Ascending aorta (tissue), 2 donors: Measurements from ENCODE around the gene IQCB1. TPM values are rescaled to one million over a fixed set of nuclear protein-coding genes. Genes with fewer than 3 reads are reported as not detected.
"Not testable (repeated sequence)": the region's sequence is repeated elsewhere in the genome, so short reads cannot be mapped to it uniquely, and the experiment has no call there.

ENCODE experiments used
- DNase-seq, 2 donors: peaks; one replicate each; pipeline ENCODE4 v3.0.0-alpha.2; 2019; ENCODE audit warnings: low spot score in 2 of 2
- H3K27ac ChIP-seq, 2 donors: fragments of 200-600 bp; sonication (generic); one replicate each; pipeline ENCODE4 v1.5.1; 2016 to 2017; ENCODE audit warnings: mild to moderate bottlenecking in 1 of 2
- H3K27me3 ChIP-seq: fragments of 200-600 bp; sonication (generic); one replicate; pipeline ENCODE4 v1.5.1; 2017
- H3K36me3 ChIP-seq, 2 donors: fragments of 200-600 bp; sonication (generic); one replicate each; pipeline ENCODE4 v1.5.1; 2016
- H3K4me1 ChIP-seq, 2 donors: fragments of 200-600 bp; sonication (generic); one replicate each; pipeline ENCODE4 v1.5.1; 2016 to 2017; ENCODE audit warnings: mild to moderate bottlenecking in 1 of 2
- H3K4me3 ChIP-seq, 2 donors: fragments of 200-600 bp; sonication (generic); one replicate each; pipeline ENCODE4 v1.5.1; 2016 to 2017; ENCODE audit warnings: mild to moderate bottlenecking in 1 of 2
- H3K9me3 ChIP-seq, 2 donors: fragments of 200-600 bp; sonication (generic); one replicate each; pipeline ENCODE4 v1.5.1; 2016
- intact Hi-C: fragments of 100-400 bp; cut with DNase I; formaldehyde crosslinking; loops from one replicate; pipeline ENCODE4 v1.15.1; 2023
- total RNA-seq: library from RNA; depleted of rRNA; stranded (reverse); fragments of >200 nt; gene quantifications from one replicate; pipeline ENCODE4 v1.1.0, GENCODE V29; 2016
- TF ChIP-seq, protein P1 (sequence below), 3 experiments: fragments of 200-600 bp in 2 of 3; fragments of 450-650 bp in 1 of 3; sonication (generic) in 2 of 3; IDR thresholded peaks; one replicate each; pipeline ENCODE4 v1.5.1; 2016 to 2019; ENCODE audit warnings: antibody characterized with exemption in 3 of 3, mild to moderate bottlenecking in 1 of 3, moderate library complexity in 1 of 3

The IQCB1 gene
- total RNA-seq, 1 donor from 2014 or later, result 2.9 TPM

DNA sequence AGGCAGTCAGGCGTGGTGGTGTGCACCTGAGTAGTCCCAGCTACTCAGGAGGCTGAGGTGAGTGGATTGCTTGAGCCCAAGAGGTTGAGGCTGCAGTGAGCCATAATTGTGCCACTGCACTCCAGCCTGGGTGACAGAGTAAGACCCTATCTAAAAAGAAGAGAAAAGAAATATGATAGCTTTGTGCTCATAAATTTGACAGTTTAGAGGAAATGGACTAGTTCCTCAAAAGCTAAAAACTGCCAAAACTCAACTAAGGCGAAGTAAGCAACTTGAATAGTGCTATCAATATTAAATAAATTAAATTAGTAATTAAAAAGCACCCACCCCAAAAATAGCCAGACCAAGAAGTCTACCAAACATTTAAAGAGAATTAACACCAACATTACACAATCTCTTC lies 34.9 kb upstream of the IQCB1 start:
- intact Hi-C loops, result no loop called here
- Histone ChIP-seq H3K9me3 (no peaks in the 10 kb centered on the region), H3K27me3 (no peaks in the 10 kb centered on the region), H3K4me1 (no peaks in the 10 kb centered on the region), H3K36me3 (peaks cover 0 to 13% of the 10 kb centered on the region in 2 donors), H3K27ac (no peak overlapping the region), H3K4me3 (no peak overlapping the region)
- DNase-seq, result no peak
- TF ChIP-seq, protein P1, sequence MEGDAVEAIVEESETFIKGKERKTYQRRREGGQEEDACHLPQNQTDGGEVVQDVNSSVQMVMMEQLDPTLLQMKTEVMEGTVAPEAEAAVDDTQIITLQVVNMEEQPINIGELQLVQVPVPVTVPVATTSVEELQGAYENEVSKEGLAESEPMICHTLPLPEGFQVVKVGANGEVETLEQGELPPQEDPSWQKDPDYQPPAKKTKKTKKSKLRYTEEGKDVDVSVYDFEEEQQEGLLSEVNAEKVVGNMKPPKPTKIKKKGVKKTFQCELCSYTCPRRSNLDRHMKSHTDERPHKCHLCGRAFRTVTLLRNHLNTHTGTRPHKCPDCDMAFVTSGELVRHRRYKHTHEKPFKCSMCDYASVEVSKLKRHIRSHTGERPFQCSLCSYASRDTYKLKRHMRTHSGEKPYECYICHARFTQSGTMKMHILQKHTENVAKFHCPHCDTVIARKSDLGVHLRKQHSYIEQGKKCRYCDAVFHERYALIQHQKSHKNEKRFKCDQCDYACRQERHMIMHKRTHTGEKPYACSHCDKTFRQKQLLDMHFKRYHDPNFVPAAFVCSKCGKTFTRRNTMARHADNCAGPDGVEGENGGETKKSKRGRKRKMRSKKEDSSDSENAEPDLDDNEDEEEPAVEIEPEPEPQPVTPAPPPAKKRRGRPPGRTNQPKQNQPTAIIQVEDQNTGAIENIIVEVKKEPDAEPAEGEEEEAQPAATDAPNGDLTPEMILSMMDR (IDR thresholded peaks at IDR 0.05), result no peak

DNA sequence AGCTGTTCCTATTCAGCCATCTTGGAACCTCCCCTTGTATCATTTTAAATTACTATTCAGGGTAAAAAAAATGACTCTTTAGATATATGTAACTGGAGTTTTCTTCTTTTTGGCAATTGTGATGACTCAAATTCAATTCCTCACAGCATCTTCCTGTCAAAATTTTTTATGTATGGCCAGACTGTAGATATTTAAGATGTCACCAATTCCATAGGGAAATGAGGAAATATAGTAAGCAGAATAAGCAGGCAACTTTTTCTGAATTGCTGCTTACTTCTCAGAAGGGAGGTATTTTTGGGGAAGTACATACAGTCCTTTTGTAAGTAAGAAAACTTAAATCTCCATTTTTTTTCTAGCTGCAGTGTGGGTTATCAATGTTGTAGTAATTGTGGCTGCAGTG lies 28.9 kb upstream of the IQCB1 start:
- TF ChIP-seq, protein P1 (IDR thresholded peaks at IDR 0.05), result no peak
- H3K27ac ChIP-seq, result no peak overlapping the region
- no peaks in the 10 kb centered on the region for H3K4me1 ChIP-seq
- intact Hi-C loops, result no loop called here
- H3K27me3 ChIP-seq, result no peaks in the 10 kb centered on the region
- no peak for DNase-seq
- H3K36me3 ChIP-seq, result peaks cover 0 to 6% of the 10 kb centered on the region in 2 donors
- no peak overlapping the region for H3K4me3 ChIP-seq
- peaks cover 0 to 3% of the 10 kb centered on the region in 2 donors for H3K9me3 ChIP-seq

DNA sequence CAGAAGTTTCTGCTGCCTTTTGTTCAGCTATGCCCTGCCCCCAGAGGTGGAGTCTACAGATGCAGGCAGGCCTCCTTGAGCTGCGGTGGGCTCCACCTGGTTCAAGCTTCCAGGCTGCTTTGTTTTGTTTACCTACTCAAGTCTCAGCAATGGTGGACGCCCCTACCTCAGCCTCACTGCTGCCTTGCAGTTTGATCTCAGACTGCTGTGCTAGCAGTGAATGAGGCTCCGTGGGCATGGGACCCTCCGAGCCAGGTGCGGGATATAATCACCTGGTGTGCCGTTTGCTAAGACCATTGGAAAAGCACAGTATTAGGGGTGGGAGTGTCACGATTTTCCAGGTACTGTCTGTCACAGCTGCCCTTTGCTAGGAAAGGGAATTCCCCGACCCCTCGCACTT lies 28.4 kb upstream of the IQCB1 start:
- intact Hi-C loops, H3K27me3 ChIP-seq, H3K27ac ChIP-seq, H3K9me3 ChIP-seq, H3K4me1 ChIP-seq, DNase-seq, H3K4me3 ChIP-seq, H3K36me3 ChIP-seq: not testable (repeated sequence)

- H3K36me3 ChIP-seq, H3K4me1 ChIP-seq, H3K4me3 ChIP-seq, H3K27me3 ChIP-seq, H3K9me3 ChIP-seq, intact Hi-C loops, H3K27ac ChIP-seq, DNase-seq: not testable (repeated sequence)
Measured at GRCh38 chr3:121857778-121858177, 22.9 kb upstream of the IQCB1 start.

DNA sequence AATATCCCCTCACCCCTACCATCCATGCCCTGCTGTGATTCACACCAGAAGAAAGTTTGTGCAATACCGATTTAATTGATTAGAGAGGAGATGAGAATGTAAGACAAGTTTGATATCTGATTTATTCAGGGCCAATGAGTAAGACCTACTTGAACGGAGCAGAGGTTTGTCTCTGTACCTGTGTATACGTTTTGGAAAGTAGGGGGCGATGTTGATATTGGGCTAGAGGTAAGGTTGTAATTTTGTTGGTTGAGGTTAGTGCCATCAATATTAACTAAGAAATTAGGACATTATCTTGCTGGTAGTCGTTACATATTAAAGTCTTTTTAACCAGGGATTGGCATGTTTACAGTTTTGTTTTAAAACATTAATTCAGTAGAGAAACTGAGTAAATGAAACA lies 20.7 kb upstream of the IQCB1 start:
- no peak overlapping the region for H3K27ac ChIP-seq
- H3K27me3 ChIP-seq, result no peaks in the 10 kb centered on the region
- H3K36me3 ChIP-seq, result peaks cover 0 to 7% of the 10 kb centered on the region in 2 donors
- H3K9me3 ChIP-seq, result peaks cover 0 to 3% of the 10 kb centered on the region in 2 donors
- no peak overlapping the region for H3K4me3 ChIP-seq
- H3K4me1 ChIP-seq, result no peaks in the 10 kb centered on the region
- TF ChIP-seq, protein P1 (IDR thresholded peaks at IDR 0.05), result no peak
- intact Hi-C loops, result no loop called here
- no peak for DNase-seq

DNA sequence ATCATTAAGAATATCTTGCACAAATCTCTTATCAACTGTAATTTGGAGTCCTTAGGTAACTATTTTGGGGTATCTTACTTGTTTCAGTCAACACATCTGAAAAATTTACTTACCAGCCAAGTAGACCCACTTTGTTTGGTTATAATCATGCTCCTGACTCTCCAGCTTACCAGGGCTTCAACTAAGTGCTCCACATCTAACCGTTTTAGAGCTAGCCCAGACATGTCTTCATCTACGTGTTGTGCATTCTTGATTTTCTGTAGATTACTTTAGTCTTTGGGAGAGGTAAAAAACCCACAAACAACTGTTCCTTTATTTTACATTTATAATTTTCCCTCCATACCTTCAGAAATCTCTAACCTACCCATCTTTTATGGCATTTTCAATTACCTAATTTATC lies 17.4 kb upstream of the IQCB1 start:
- no peak overlapping the region for H3K4me3 ChIP-seq
- TF ChIP-seq, protein P1 (IDR thresholded peaks at IDR 0.05), result no peak
- DNase-seq, result no peak
- H3K27ac ChIP-seq, result no peak overlapping the region
- peaks cover 0 to 4% of the 10 kb centered on the region in 2 donors for H3K36me3 ChIP-seq
- no peaks in the 10 kb centered on the region for H3K27me3 ChIP-seq
- intact Hi-C loops, result no loop called here
- H3K9me3 ChIP-seq, result peaks cover 0 to under 1% of the 10 kb centered on the region in 2 donors
- H3K4me1 ChIP-seq, result no peaks in the 10 kb centered on the region

GRCh38 chr3:121844892-121845291 lies 10.0 kb upstream of the IQCB1 start:
- TF ChIP-seq, protein P1 (IDR thresholded peaks at IDR 0.05), result no peak
- Histone ChIP-seq H3K27ac (no peak overlapping the region), H3K4me1 (no peaks in the 10 kb centered on the region), H3K4me3 (no peak overlapping the region), H3K36me3 (peaks cover 0 to 9% of the 10 kb centered on the region in 2 donors), H3K9me3 (no peaks in the 10 kb centered on the region), H3K27me3 (no peaks in the 10 kb centered on the region)
- no peak for DNase-seq
- intact Hi-C loops, result no loop called here
